Activated naive CD8-positive, alpha-beta T cell treated with anti-CD3 and anti-CD28 coated beads, Interleukin-2, amount 50 U/mL, for 24 hours (primary cell): ENCODE data around the gene SORCS2.

Experiments
- ATAC-seq: fragments of 150-1000 bp; cut with Tn5 transposase; one replicate; pipeline ENCODE4 v1.10.0; 2021
- DNase-seq: peaks from one replicate; pipeline ENCODE4 v3.0.0; 2021
- H3K27ac Mint-ChIP-seq: one replicate; pipeline ENCODE4 v1.8.0; 2021; ENCODE audit warnings: mild to moderate bottlenecking, mixed read lengths
- H3K27me3 Mint-ChIP-seq: one replicate; pipeline ENCODE4 v1.8.0; 2021; ENCODE audit warnings: mixed read lengths
- H3K36me3 Mint-ChIP-seq: one replicate; pipeline ENCODE4 v1.8.0; 2021; ENCODE audit warnings: low read depth, mixed read lengths
- H3K4me1 Mint-ChIP-seq: one replicate; pipeline ENCODE4 v1.8.0; 2021; ENCODE audit warnings: mixed read lengths
- H3K4me3 Mint-ChIP-seq: one replicate; pipeline ENCODE4 v1.8.0; 2021; ENCODE audit warnings: mild to moderate bottlenecking, moderate library complexity, mixed read lengths
- H3K9me3 Mint-ChIP-seq: one replicate; pipeline ENCODE4 v1.8.0; 2021; ENCODE audit warnings: mixed read lengths

SORCS2 gene

GRCh38 chr4:7510066-7510465 is 317.7 kb downstream of the SORCS2 start:
- no peak overlapping the region for H3K27ac Mint-ChIP-seq

GRCh38 chr4:7510538-7510937 is 318.2 kb downstream of the SORCS2 start:
- ATAC-seq (no peak), DNase-seq (no peak)
- Mint-ChIP-seq H3K27ac (no peak overlapping the region), H3K27me3 (peaks cover 17% of the 10 kb centered on the region), H3K4me3 (no peak overlapping the region), H3K9me3 (no peaks in the 10 kb centered on the region), H3K36me3 (no peaks in the 10 kb centered on the region), H3K4me1 (no peaks in the 10 kb centered on the region)

More at GRCh38 chr4:7510066-7510465, 317.7 kb downstream of the SORCS2 start:
- DNase-seq (no peak), ATAC-seq (no peak)
- H3K4me3 Mint-ChIP-seq: no peak overlapping the region
- no peaks in the 10 kb centered on the region for H3K36me3 Mint-ChIP-seq
- H3K27me3 Mint-ChIP-seq: peaks cover 17% of the 10 kb centered on the region
- no peaks in the 10 kb centered on the region for H3K4me1 Mint-ChIP-seq
- H3K9me3 Mint-ChIP-seq: no peaks in the 10 kb centered on the region

- no peaks in the 10 kb centered on the region for H3K9me3 Mint-ChIP-seq
- H3K4me1 Mint-ChIP-seq: no peaks in the 10 kb centered on the region
- no peaks in the 10 kb centered on the region for H3K36me3 Mint-ChIP-seq
- no peak overlapping the region for H3K4me3 Mint-ChIP-seq
- H3K27me3 Mint-ChIP-seq: peaks cover 20% of the 10 kb centered on the region
- no peak overlapping the region for H3K27ac Mint-ChIP-seq
- ATAC-seq (no peak), DNase-seq (no peak)
Observed at GRCh38 chr4:7511525-7511924, 319.2 kb downstream of the SORCS2 start.

GRCh38 chr4:7512428-7512827 is 320.1 kb downstream of the SORCS2 start:
- no peaks in the 10 kb centered on the region for H3K36me3 Mint-ChIP-seq
- H3K9me3 Mint-ChIP-seq: no peaks in the 10 kb centered on the region
- peaks cover 19% of the 10 kb centered on the region for H3K27me3 Mint-ChIP-seq
- H3K27ac Mint-ChIP-seq: no peak overlapping the region
- DNase-seq (no peak), ATAC-seq (no peak)
- H3K4me1 Mint-ChIP-seq: no peaks in the 10 kb centered on the region
- no peak overlapping the region for H3K4me3 Mint-ChIP-seq

GRCh38 chr4:7512946-7513345 is 320.6 kb downstream of the SORCS2 start:
- Mint-ChIP-seq H3K27me3 (peaks cover 14% of the 10 kb centered on the region), H3K27ac (no peak overlapping the region), H3K4me1 (no peaks in the 10 kb centered on the region), H3K36me3 (no peaks in the 10 kb centered on the region), H3K4me3 (no peak overlapping the region), H3K9me3 (no peaks in the 10 kb centered on the region)
- ATAC-seq: no peak
- no peak for DNase-seq

GRCh38 chr4:7513671-7514070 is 321.3 kb downstream of the SORCS2 start:
- no peak for DNase-seq
- no peak for ATAC-seq
- H3K36me3 Mint-ChIP-seq: no peaks in the 10 kb centered on the region
- no peak overlapping the region for H3K4me3 Mint-ChIP-seq
- no peaks in the 10 kb centered on the region for H3K9me3 Mint-ChIP-seq
- H3K27me3 Mint-ChIP-seq: peaks cover 14% of the 10 kb centered on the region
- H3K27ac Mint-ChIP-seq: no peak overlapping the region
- H3K4me1 Mint-ChIP-seq: no peaks in the 10 kb centered on the region

- H3K4me3 Mint-ChIP-seq: no peak overlapping the region
- peaks cover 11% of the 10 kb centered on the region for H3K27me3 Mint-ChIP-seq
- no peak for ATAC-seq
Observed at GRCh38 chr4:7514281-7514680, 321.9 kb downstream of the SORCS2 start.

GRCh38 chr4:7514789-7515188 is 322.5 kb downstream of the SORCS2 start:
- H3K27me3 Mint-ChIP-seq: peaks cover 10% of the 10 kb centered on the region
- no peaks in the 10 kb centered on the region for H3K4me1 Mint-ChIP-seq
- no peaks in the 10 kb centered on the region for H3K36me3 Mint-ChIP-seq
- H3K9me3 Mint-ChIP-seq: no peaks in the 10 kb centered on the region
- H3K27ac Mint-ChIP-seq: no peak overlapping the region
- ATAC-seq: no peak
- DNase-seq: no peak
- no peak overlapping the region for H3K4me3 Mint-ChIP-seq

More at GRCh38 chr4:7514281-7514680, 321.9 kb downstream of the SORCS2 start:
- DNase-seq: no peak
- no peaks in the 10 kb centered on the region for H3K4me1 Mint-ChIP-seq
- no peaks in the 10 kb centered on the region for H3K9me3 Mint-ChIP-seq
- H3K36me3 Mint-ChIP-seq: no peaks in the 10 kb centered on the region
- no peak overlapping the region for H3K27ac Mint-ChIP-seq

GRCh38 chr4:7515390-7515902 is 323.1 kb downstream of the SORCS2 start:
- H3K36me3 Mint-ChIP-seq: no peaks in the 10 kb centered on the region
- H3K9me3 Mint-ChIP-seq: no peaks in the 10 kb centered on the region
- ATAC-seq (no peak), DNase-seq (no peak)
- no peaks in the 10 kb centered on the region for H3K4me1 Mint-ChIP-seq
- no peak overlapping the region for H3K4me3 Mint-ChIP-seq
- H3K27me3 Mint-ChIP-seq: peaks cover 10% of the 10 kb centered on the region
- H3K27ac Mint-ChIP-seq: no peak overlapping the region

- Mint-ChIP-seq H3K27ac (no peak overlapping the region), H3K4me3 (no peak overlapping the region), H3K9me3 (no peaks in the 10 kb centered on the region), H3K27me3 (peaks cover 6% of the 10 kb centered on the region), H3K36me3 (no peaks in the 10 kb centered on the region), H3K4me1 (no peaks in the 10 kb centered on the region)
- no peak for DNase-seq
- ATAC-seq: no peak
Observed at GRCh38 chr4:7516096-7516772, 323.9 kb downstream of the SORCS2 start.

- ATAC-seq (no peak), DNase-seq (no peak)
- Mint-ChIP-seq H3K9me3 (no peaks in the 10 kb centered on the region), H3K4me3 (no peak overlapping the region), H3K36me3 (no peaks in the 10 kb centered on the region), H3K27me3 (peaks cover 8% of the 10 kb centered on the region), H3K4me1 (no peaks in the 10 kb centered on the region), H3K27ac (no peak overlapping the region)
Observed at GRCh38 chr4:7516773-7517144, 324.4 kb downstream of the SORCS2 start.

- no peak overlapping the region for H3K4me3 Mint-ChIP-seq
- ATAC-seq (no peak), DNase-seq (no peak)
- H3K36me3 Mint-ChIP-seq: no peaks in the 10 kb centered on the region
- no peak overlapping the region for H3K27ac Mint-ChIP-seq
- H3K9me3 Mint-ChIP-seq: no peaks in the 10 kb centered on the region
- no peaks in the 10 kb centered on the region for H3K4me1 Mint-ChIP-seq
- H3K27me3 Mint-ChIP-seq: peaks cover 8% of the 10 kb centered on the region
Observed at GRCh38 chr4:7518871-7519637, 326.7 kb downstream of the SORCS2 start.

- Mint-ChIP-seq H3K36me3 (no peaks in the 10 kb centered on the region), H3K27me3 (peaks cover 8% of the 10 kb centered on the region), H3K9me3 (no peaks in the 10 kb centered on the region), H3K27ac (no peak overlapping the region), H3K4me1 (no peaks in the 10 kb centered on the region), H3K4me3 (no peak overlapping the region)
- ATAC-seq (no peak), DNase-seq (no peak)
Observed at GRCh38 chr4:7519638-7520376, 327.5 kb downstream of the SORCS2 start.

GRCh38 chr4:7521666-7522065 is 329.3 kb downstream of the SORCS2 start:
- ATAC-seq: no peak
- no peaks in the 10 kb centered on the region for H3K9me3 Mint-ChIP-seq
- no peak overlapping the region for H3K27ac Mint-ChIP-seq

More at GRCh38 chr4:7521666-7522065, 329.3 kb downstream of the SORCS2 start:
- H3K36me3 Mint-ChIP-seq: no peaks in the 10 kb centered on the region
- DNase-seq: no peak
- no peak overlapping the region for H3K4me3 Mint-ChIP-seq
- H3K4me1 Mint-ChIP-seq: no peaks in the 10 kb centered on the region
- peaks cover 9% of the 10 kb centered on the region for H3K27me3 Mint-ChIP-seq
